Smooth muscle cell (in vitro differentiated cells): ENCODE results near the gene CDPF1. TPM values are rescaled to one million over a fixed set of nuclear protein-coding genes. Genes with fewer than 3 reads are reported as not detected.

ENCODE experiments used
- DNase-seq: peaks from one replicate; lab custom pipeline; 2025; ENCODE audit not compliant: unreplicated experiment; lab: John Stamatoyannopoulos, UW
- H2AFZ ChIP-seq: fragments of 200-600 bp; sonication (generic); 2 replicates; pipeline ENCODE4 v1.6.0; 2016; ENCODE audit warnings: antibody characterized with exemption, low read depth, mild to moderate bottlenecking
- H3F3A ChIP-seq: fragments of 200-600 bp; sonication (generic); 2 replicates; pipeline ENCODE4 v1.6.0; 2017; ENCODE audit warnings: antibody characterized with exemption, low read depth
- H3K27ac ChIP-seq: fragments of 200-600 bp; sonication (generic); 2 replicates; pipeline ENCODE4 v1.5.1; 2016; ENCODE audit warnings: low read depth, mild to moderate bottlenecking
- H3K27me3 ChIP-seq: fragments of 200-600 bp; sonication (generic); 2 replicates; pipeline ENCODE4 v1.6.1; 2016; ENCODE audit warnings: low read depth, mild to moderate bottlenecking
- H3K36me3 ChIP-seq: fragments of 200-600 bp; sonication (generic); 2 replicates; pipeline ENCODE4 v1.5.1; 2016; ENCODE audit warnings: low read depth
- H3K4me1 ChIP-seq: fragments of 200-600 bp; sonication (generic); 2 replicates; pipeline ENCODE4 v1.5.1; 2016; ENCODE audit warnings: low read depth
- H3K4me2 ChIP-seq: fragments of 200-600 bp; sonication (generic); 2 replicates; pipeline ENCODE4 v1.6.0; 2016; ENCODE audit warnings: mild to moderate bottlenecking
- H3K4me3 ChIP-seq: fragments of 200-600 bp; sonication (generic); 2 replicates; pipeline ENCODE4 v1.5.1; 2016; ENCODE audit warnings: mild to moderate bottlenecking
- H3K79me2 ChIP-seq: fragments of 200-600 bp; sonication (generic); 2 replicates; pipeline ENCODE4 v1.6.0; 2016; ENCODE audit warnings: low read depth, mild to moderate bottlenecking
- H3K9ac ChIP-seq: fragments of 200-600 bp; sonication (generic); 2 replicates; pipeline ENCODE4 v1.6.0; 2016; ENCODE audit warnings: low read depth
- H3K9me3 ChIP-seq: fragments of 200-600 bp; sonication (generic); replicated peaks from 2 replicates; pipeline ENCODE4 v1.5.1; 2016; ENCODE audit warnings: low read depth
- H4K20me1 ChIP-seq: fragments of 200-600 bp; sonication (generic); 2 replicates; pipeline ENCODE4 v1.6.0; 2016; ENCODE audit warnings: low read depth
- CTCF ChIP-seq: fragments of 200-600 bp; sonication (generic); IDR thresholded peaks from 2 replicates; pipeline ENCODE4 v1.5.1; 2017; ENCODE audit warnings: borderline replicate concordance, mild to moderate bottlenecking, antibody characterized with exemption; ENCODE audit not compliant: insufficient read depth, poor library complexity, severe bottlenecking
- WGBS: methylation state at CpG from one replicate; pipeline ENCODE4 v1.1.7; 2016; ENCODE audit warnings: low lambda C conversion rate; 5-methylcytosine and 5-hydroxymethylcytosine counted together
- polyA plus RNA-seq: library from polyadenylated mRNA; unstranded; fragments of >200 nt; fragmentation: Nextera tagmentation; extraction: Ambion mirVana; gene quantifications from 2 replicates; pipeline ENCODE4 v1.2.1, GENCODE V29; 2016
- total RNA-seq: library from RNA; depleted of rRNA; stranded (reverse); fragments of >200 nt; gene quantifications from 2 replicates; pipeline ENCODE4 v1.2.3, GENCODE V29; 2014

The CDPF1 gene
- total and polyA plus RNA-seq, 2 experiments from 2014 or later, result 9.6 to 11.6 TPM

- no peak overlapping the region for H3K4me2 ChIP-seq
- H3K27ac ChIP-seq, result no peak overlapping the region
- H4K20me1 ChIP-seq, result no peaks in the 10 kb centered on the region
- no peaks in the 10 kb centered on the region for H3F3A ChIP-seq
- H2AFZ ChIP-seq, result no peak overlapping the region
- no peaks in the 10 kb centered on the region for H3K36me3 ChIP-seq
- no peaks in the 10 kb centered on the region for H3K79me2 ChIP-seq
- H3K27me3 ChIP-seq, result no peaks in the 10 kb centered on the region
- H3K4me3 ChIP-seq, result no peak overlapping the region
- no peaks in the 10 kb centered on the region for H3K9me3 ChIP-seq
- WGBS, result 95% methylated on average over 13 of the region's 13 CpGs
- TF ChIP-seq CTCF, result no peak
- no peak overlapping the region for H3K9ac ChIP-seq
- no peak for DNase-seq
- no peaks in the 10 kb centered on the region for H3K4me1 ChIP-seq
Observed at GRCh38 chr22:46230262-46230901, 19.7 kb downstream of the CDPF1 start.

- Histone ChIP-seq H3K4me2 (no peak overlapping the region), H4K20me1 (no peaks in the 10 kb centered on the region), H3K4me1 (no peaks in the 10 kb centered on the region), H2AFZ (no peak overlapping the region), H3K27me3 (no peaks in the 10 kb centered on the region), H3K4me3 (no peak overlapping the region), H3K79me2 (no peaks in the 10 kb centered on the region), H3K9me3 (no peaks in the 10 kb centered on the region), H3K36me3 (no peaks in the 10 kb centered on the region), H3K27ac (no peak overlapping the region), H3K9ac (no peak overlapping the region), H3F3A (no peaks in the 10 kb centered on the region)
- DNase-seq, result no peak
- WGBS, result 94% methylated on average over 8 of the region's 8 CpGs
- no peak for TF ChIP-seq CTCF
Observed at GRCh38 chr22:46229701-46230100, 20.4 kb downstream of the CDPF1 start.

GRCh38 chr22:46226577-46226976, 23.5 kb downstream of the CDPF1 start:
- Histone ChIP-seq H3K4me2 (no peak overlapping the region), H3K36me3 (no peaks in the 10 kb centered on the region), H3K9ac (no peak overlapping the region), H2AFZ (no peak overlapping the region), H3K27ac (no peak overlapping the region), H3K4me3 (no peak overlapping the region), H3K79me2 (no peaks in the 10 kb centered on the region), H4K20me1 (no peaks in the 10 kb centered on the region), H3K4me1 (no peaks in the 10 kb centered on the region), H3K9me3 (no peaks in the 10 kb centered on the region), H3K27me3 (no peaks in the 10 kb centered on the region), H3F3A (no peaks in the 10 kb centered on the region)
- TF ChIP-seq CTCF, result no peak
- DNase-seq, result no peak
- WGBS, result 94% methylated on average over 7 of the region's 7 CpGs

- H4K20me1 ChIP-seq, result no peaks in the 10 kb centered on the region
- no peaks in the 10 kb centered on the region for H3F3A ChIP-seq
- no peak overlapping the region for H3K9ac ChIP-seq
- no peaks in the 10 kb centered on the region for H3K9me3 ChIP-seq
- no peak overlapping the region for H3K4me3 ChIP-seq
- no peak for DNase-seq
- H3K4me2 ChIP-seq, result no peak overlapping the region
- peaks cover 4% of the 10 kb centered on the region for H3K36me3 ChIP-seq
- no peaks in the 10 kb centered on the region for H3K27me3 ChIP-seq
- no peak for TF ChIP-seq CTCF
- H3K79me2 ChIP-seq, result no peaks in the 10 kb centered on the region
- WGBS, result 100% methylated on average over 7 of the region's 7 CpGs
- no peak overlapping the region for H3K27ac ChIP-seq
- H2AFZ ChIP-seq, result no peak overlapping the region
- no peaks in the 10 kb centered on the region for H3K4me1 ChIP-seq
Observed at GRCh38 chr22:46225631-46226030, 24.5 kb downstream of the CDPF1 start.
